ENCODE measurements around the gene EIF4A3.

DNA sequence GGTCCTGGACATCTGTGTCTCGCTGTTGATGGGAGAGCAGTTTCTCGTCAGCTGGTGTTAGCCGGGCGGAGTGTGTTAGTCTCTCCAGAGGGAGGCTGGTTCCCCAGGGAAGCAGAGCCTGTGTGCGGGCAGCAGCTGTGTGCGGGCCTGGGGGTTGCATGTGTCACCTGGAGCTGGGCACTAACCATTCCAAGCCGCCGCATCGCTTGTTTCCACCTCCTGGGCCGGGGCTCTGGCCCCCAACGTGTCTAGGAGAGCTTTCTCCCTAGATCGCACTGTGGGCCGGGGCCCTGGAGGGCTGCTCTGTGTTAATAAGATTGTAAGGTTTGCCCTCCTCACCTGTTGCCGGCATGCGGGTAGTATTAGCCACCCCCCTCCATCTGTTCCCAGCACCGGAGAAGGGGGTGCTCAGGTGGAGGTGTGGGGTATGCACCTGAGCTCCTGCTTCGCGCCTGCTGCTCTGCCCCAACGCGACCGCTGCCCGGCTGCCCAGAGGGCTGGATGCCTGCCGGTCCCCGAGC is 27.6 kb downstream of the EIF4A3 start:
- TF ChIP-seq POLR2A (IDR thresholded peaks at IDR 0.05) = no peak
- TF ChIP-seq, protein P1, sequence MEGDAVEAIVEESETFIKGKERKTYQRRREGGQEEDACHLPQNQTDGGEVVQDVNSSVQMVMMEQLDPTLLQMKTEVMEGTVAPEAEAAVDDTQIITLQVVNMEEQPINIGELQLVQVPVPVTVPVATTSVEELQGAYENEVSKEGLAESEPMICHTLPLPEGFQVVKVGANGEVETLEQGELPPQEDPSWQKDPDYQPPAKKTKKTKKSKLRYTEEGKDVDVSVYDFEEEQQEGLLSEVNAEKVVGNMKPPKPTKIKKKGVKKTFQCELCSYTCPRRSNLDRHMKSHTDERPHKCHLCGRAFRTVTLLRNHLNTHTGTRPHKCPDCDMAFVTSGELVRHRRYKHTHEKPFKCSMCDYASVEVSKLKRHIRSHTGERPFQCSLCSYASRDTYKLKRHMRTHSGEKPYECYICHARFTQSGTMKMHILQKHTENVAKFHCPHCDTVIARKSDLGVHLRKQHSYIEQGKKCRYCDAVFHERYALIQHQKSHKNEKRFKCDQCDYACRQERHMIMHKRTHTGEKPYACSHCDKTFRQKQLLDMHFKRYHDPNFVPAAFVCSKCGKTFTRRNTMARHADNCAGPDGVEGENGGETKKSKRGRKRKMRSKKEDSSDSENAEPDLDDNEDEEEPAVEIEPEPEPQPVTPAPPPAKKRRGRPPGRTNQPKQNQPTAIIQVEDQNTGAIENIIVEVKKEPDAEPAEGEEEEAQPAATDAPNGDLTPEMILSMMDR (IDR thresholded peaks at IDR 0.05) = no peak

Data from body of pancreas (tissue), 4 donors.